NOMO-1 treated with DMSO at 0.1 percent for 48 hours (cell line): ENCODE data around the gene PINLYP.
"Not testable (repeated sequence)": the region's sequence is repeated elsewhere in the genome, so short reads cannot be mapped to it uniquely, and the experiment has no call there.

Experiments
- DNase-seq: peaks from one replicate; lab custom pipeline; 2025; ENCODE audit not compliant: unreplicated experiment; lab: John Stamatoyannopoulos, UW

PINLYP gene

GRCh38 chr19:43547926-43548325 is 27.7 kb upstream of the PINLYP start:
- DNase-seq = not testable (repeated sequence)

GRCh38 chr19:43548706-43549105 is 26.9 kb upstream of the PINLYP start:
- no peak for DNase-seq

- DNase-seq = no peak
Observed at GRCh38 chr19:43551399-43552197, 24.0 kb upstream of the PINLYP start.

GRCh38 chr19:43552198-43552450 is 23.5 kb upstream of the PINLYP start:
- no peak for DNase-seq

- no peak for DNase-seq
Observed at GRCh38 chr19:43552616-43553015, 23.0 kb upstream of the PINLYP start.

GRCh38 chr19:43553656-43554055 is 21.9 kb upstream of the PINLYP start:
- no peak for DNase-seq

GRCh38 chr19:43554317-43554895 is 21.2 kb upstream of the PINLYP start:
- no peak for DNase-seq

GRCh38 chr19:43555185-43555770 is 20.3 kb upstream of the PINLYP start:
- DNase-seq = peak; percentile 66

- DNase-seq = no peak
Observed at GRCh38 chr19:43560687-43561086, 14.9 kb upstream of the PINLYP start.

- DNase-seq = no peak
Observed at GRCh38 chr19:43561139-43561970, 14.2 kb upstream of the PINLYP start.

GRCh38 chr19:43562226-43562697 is 13.3 kb upstream of the PINLYP start:
- no peak for DNase-seq

- peak; percentile 99 for DNase-seq
Observed at GRCh38 chr19:43562698-43563241, 12.8 kb upstream of the PINLYP start.

- DNase-seq = no peak
Observed at GRCh38 chr19:43563816-43564457, 11.7 kb upstream of the PINLYP start.

GRCh38 chr19:43564800-43565199 is 10.8 kb upstream of the PINLYP start:
- no peak for DNase-seq

GRCh38 chr19:43569657-43570056 is 5.9 kb upstream of the PINLYP start:
- no peak for DNase-seq

- no peak for DNase-seq
Observed at GRCh38 chr19:43570174-43570791, 5.3 kb upstream of the PINLYP start.

- no peak for DNase-seq
Observed at GRCh38 chr19:43572171-43572588, 3.4 kb upstream of the PINLYP start.

GRCh38 chr19:43574424-43575155 is 1.0 kb upstream of the PINLYP start:
- DNase-seq = no peak

GRCh38 chr19:43575955-43576878 is 616 bp downstream of the PINLYP start:
- peak; percentile 45 for DNase-seq
